HepG2 (cell line): Measurements from ENCODE around the gene ANKS1B.

Experiments used
- EZH2 ChIP-seq: conservative IDR thresholded peaks from 2 replicates; pipeline ENCODE4 v1.6.1; 2012; ENCODE audit warnings: mild to moderate bottlenecking, low read depth, low read length, moderate library complexity
- POLR2AphosphoS5 ChIP-seq: IDR thresholded peaks from 2 replicates; pipeline ENCODE4 v1.6.1; 2012; ENCODE audit warnings: low read depth, low read length
- SAFB2 ChIP-seq: sonication (generic); formaldehyde crosslinking; IDR thresholded peaks from 2 replicates; pipeline ENCODE4 v1.5.1; 2020; ENCODE audit warnings: missing genetic modification reagents, low read depth, mild to moderate bottlenecking, borderline replicate concordance
- SMAD1 ChIP-seq: sonication (generic); formaldehyde crosslinking; IDR thresholded peaks from 2 replicates; pipeline ENCODE4 v1.4.0; 2020; ENCODE audit warnings: missing genetic modification reagents, low read depth, mild to moderate bottlenecking, borderline replicate concordance
- ZNF12 ChIP-seq: sonication (generic); formaldehyde crosslinking; IDR thresholded peaks from 2 replicates; pipeline ENCODE4 v1.5.0; 2020; ENCODE audit warnings: missing genetic modification reagents
- ZNF207 ChIP-seq: fragments of 450-650 bp; IDR thresholded peaks from 2 replicates; pipeline ENCODE4 v1.6.1; 2016; ENCODE audit warnings: antibody characterized with exemption, borderline replicate concordance
- ZNF773 ChIP-seq: sonication (generic); formaldehyde crosslinking; IDR thresholded peaks from 2 replicates; pipeline ENCODE4 v1.4.0; 2020; ENCODE audit warnings: missing genetic modification reagents, borderline replicate concordance
- ZNF850 ChIP-seq: sonication (generic); formaldehyde crosslinking; conservative IDR thresholded peaks from 2 replicates; pipeline ENCODE4 v1.9.0; 2021; ENCODE audit warnings: mild to moderate bottlenecking, missing genetic modification reagents

GRCh38 chr12:99745121-99745520, 239.6 kb downstream of the ANKS1B start:
- TF ChIP-seq SMAD1 (CRISPR knock-in tag) (no peak), SAFB2 (no peak), POLR2AphosphoS5 (no peak), ZNF12 (CRISPR knock-in tag) (no peak), ZNF773 (CRISPR knock-in tag) (no peak), ZNF850 (CRISPR knock-in tag) (no peak), ZNF207 (no peak), EZH2 (no peak)
